H1 (cell line): ENCODE measurements around the gene CLEC16A. TPM values are rescaled to one million over a fixed set of nuclear protein-coding genes. Genes with fewer than 3 reads are reported as not detected.

Experiments
- EGR1 ChIP-seq: IDR thresholded peaks from 2 replicates; pipeline ENCODE4 v1.6.1; 2011; ENCODE audit warnings: low read depth, low read length, borderline replicate concordance
- KDM1A ChIP-seq: fragments of 200-600, 300-600 bp; sonication (generic); IDR thresholded peaks from 2 replicates; pipeline ENCODE4 v1.7.1; 2016; ENCODE audit warnings: mild to moderate bottlenecking, low read length, borderline replicate concordance
- MAFK ChIP-seq: IDR thresholded peaks from 2 replicates; pipeline ENCODE4 v1.6.1; 2012; ENCODE audit warnings: low read depth, mild to moderate bottlenecking, improper control_type of control experiment, low read length
- RBBP5 ChIP-seq: IDR thresholded peaks from 2 replicates; pipeline ENCODE4 v1.7.1; 2012; ENCODE audit warnings: low read depth, mild to moderate bottlenecking, inconsistent platforms, low read length, moderate library complexity, borderline replicate concordance
- SP2 ChIP-seq: IDR thresholded peaks from 2 replicates; pipeline ENCODE4 v1.6.1; 2012; ENCODE audit warnings: mild to moderate bottlenecking, low read length, inconsistent platforms
- polyA plus RNA-seq, 7 experiments: library from polyadenylated mRNA; depleted of rRNA in 3 of 7; stranded (reverse) in 5 of 7; unstranded in 2 of 7; fragments of >200 nt in 5 of 7; fragments of 200-250 nt in 2 of 7; gene quantifications; 1 replicate in 5 of 7; 2 replicates in 1 of 7; 4 replicates in 1 of 7; pipeline versions ENCODE4 v1.2.1 to v1.2.3, GENCODE V29; 2011 to 2013; ENCODE audit warnings: missing spikeins in 2 of 7, mixed read lengths in 2 of 7
- total RNA-seq: library from RNA; stranded (reverse); fragmentation: NEBNext Ultra II Directional; extraction: Animal tissue kit (Norgen Biotek cat#: 25700); gene quantifications from 2 replicates; pipeline ENCODE4 v1.2.1, GENCODE V29; 2021
- TF ChIP-seq, protein P1 (sequence below): IDR thresholded peaks from 2 replicates; pipeline ENCODE4 v1.6.1; 2012; ENCODE audit warnings: low read length, inconsistent platforms

CLEC16A gene
- total and polyA plus RNA-seq, 2 of the 8 experiments (the other 6 are each of a cell fraction or from before 2014, with no cell fraction given) = 7.6 to 19.3 TPM

GRCh38 chr16:11157143-11157542, 212.8 kb downstream of the CLEC16A start (continued):
- TF ChIP-seq EGR1 (no peak), SP2 (no peak), KDM1A (no peak), MAFK (no peak), RBBP5 (no peak)
- TF ChIP-seq, protein P1, sequence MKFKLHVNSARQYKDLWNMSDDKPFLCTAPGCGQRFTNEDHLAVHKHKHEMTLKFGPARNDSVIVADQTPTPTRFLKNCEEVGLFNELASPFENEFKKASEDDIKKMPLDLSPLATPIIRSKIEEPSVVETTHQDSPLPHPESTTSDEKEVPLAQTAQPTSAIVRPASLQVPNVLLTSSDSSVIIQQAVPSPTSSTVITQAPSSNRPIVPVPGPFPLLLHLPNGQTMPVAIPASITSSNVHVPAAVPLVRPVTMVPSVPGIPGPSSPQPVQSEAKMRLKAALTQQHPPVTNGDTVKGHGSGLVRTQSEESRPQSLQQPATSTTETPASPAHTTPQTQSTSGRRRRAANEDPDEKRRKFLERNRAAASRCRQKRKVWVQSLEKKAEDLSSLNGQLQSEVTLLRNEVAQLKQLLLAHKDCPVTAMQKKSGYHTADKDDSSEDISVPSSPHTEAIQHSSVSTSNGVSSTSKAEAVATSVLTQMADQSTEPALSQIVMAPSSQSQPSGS = no peak
